Astrocyte (in vitro differentiated cells and primary cell): ENCODE results near the gene CSPG4. TPM values are rescaled to one million over a fixed set of nuclear protein-coding genes. Genes with fewer than 3 reads are reported as not detected.
A peak's percentile ranks its signal among the peaks of the same experiment; 100 is the strongest.

Source experiments
- DNase-seq: peaks from one replicate; pipeline ENCODE4 v3.0.0-alpha.2; 2010; ENCODE audit warnings: low read depth
- FAIRE-seq: peaks from 2 replicates; lab custom pipeline; 2011; peaks lifted over from hg19 to GRCh38; lab: Jason Lieb, UNC
- H2AFZ ChIP-seq: 2 replicates; pipeline ENCODE4 v1.6.0; 2012; ENCODE audit warnings: low read depth, low read length, inconsistent platforms
- H3K27ac ChIP-seq: 2 replicates; pipeline ENCODE4 v1.5.1; 2011; ENCODE audit warnings: low read depth, low read length, inconsistent platforms
- H3K27me3 ChIP-seq: 2 replicates; pipeline ENCODE4 v1.6.0; 2011; ENCODE audit warnings: low read length, inconsistent platforms; ENCODE audit not compliant: insufficient read depth
- H3K36me3 ChIP-seq: 2 replicates; pipeline ENCODE4 v1.5.1; 2011; ENCODE audit warnings: low read length, inconsistent platforms; ENCODE audit not compliant: insufficient read depth
- H3K4me1 ChIP-seq: 2 replicates; pipeline ENCODE4 v1.5.1; 2011; ENCODE audit warnings: low read length, inconsistent platforms; ENCODE audit not compliant: insufficient read depth
- H3K4me2 ChIP-seq: 2 replicates; pipeline ENCODE4 v1.6.0; 2012; ENCODE audit warnings: low read length, inconsistent platforms
- H3K4me3 ChIP-seq: 2 replicates; pipeline ENCODE4 v1.5.1; 2011; ENCODE audit warnings: low read depth, mild to moderate bottlenecking, low read length, inconsistent platforms; ENCODE audit not compliant: insufficient read depth
- H3K79me2 ChIP-seq: 2 replicates; pipeline ENCODE4 v1.6.0; 2012; ENCODE audit warnings: mild to moderate bottlenecking, low read length, inconsistent platforms; ENCODE audit not compliant: insufficient read depth
- H3K9ac ChIP-seq: 2 replicates; pipeline ENCODE4 v1.6.0; 2012; ENCODE audit warnings: mild to moderate bottlenecking, low read length, inconsistent platforms
- H3K9me3 ChIP-seq: 2 replicates; pipeline ENCODE4 v1.5.1; 2012; ENCODE audit warnings: low read depth, mild to moderate bottlenecking, low read length, inconsistent platforms; ENCODE audit not compliant: insufficient read depth
- H4K20me1 ChIP-seq: 2 replicates; pipeline ENCODE4 v1.6.0; 2012; ENCODE audit warnings: low read length, inconsistent platforms; ENCODE audit not compliant: insufficient read depth
- H3K27ac Mint-ChIP-seq: one replicate; pipeline ENCODE4 v1.8.0; 2021; ENCODE audit warnings: mild to moderate bottlenecking, mixed read lengths; ENCODE audit not compliant: unreplicated experiment
- H3K27me3 Mint-ChIP-seq: one replicate; pipeline ENCODE4 v1.8.0; 2021; ENCODE audit warnings: low read depth, mixed read lengths; ENCODE audit not compliant: unreplicated experiment
- H3K36me3 Mint-ChIP-seq: one replicate; pipeline ENCODE4 v1.8.0; 2021; ENCODE audit warnings: low read depth, mixed read lengths; ENCODE audit not compliant: unreplicated experiment
- H3K4me1 Mint-ChIP-seq: one replicate; pipeline ENCODE4 v1.8.0; 2021; ENCODE audit warnings: low read depth, mixed read lengths; ENCODE audit not compliant: unreplicated experiment
- H3K4me3 Mint-ChIP-seq: one replicate; pipeline ENCODE4 v1.8.0; 2021; ENCODE audit warnings: mild to moderate bottlenecking, moderate library complexity, mixed read lengths; ENCODE audit not compliant: unreplicated experiment
- H3K9me3 Mint-ChIP-seq: one replicate; pipeline ENCODE4 v1.8.0; 2021; ENCODE audit warnings: mild to moderate bottlenecking, mixed read lengths; ENCODE audit not compliant: unreplicated experiment
- EZH2 ChIP-seq: IDR thresholded peaks from 2 replicates; pipeline ENCODE4 v1.6.1; 2012; ENCODE audit warnings: mild to moderate bottlenecking, low read length, inconsistent platforms; ENCODE audit not compliant: insufficient read depth
- total RNA-seq: library from RNA; stranded (reverse); gene quantifications from 2 replicates; pipeline ENCODE4 v1.2.1, GENCODE V29; 2021
- TF ChIP-seq, protein P1 (sequence below): IDR thresholded peaks from 2 replicates; pipeline ENCODE4 v1.5.1; 2011; ENCODE audit warnings: low read depth, mild to moderate bottlenecking, inconsistent platforms, low read length, moderate library complexity; ENCODE audit not compliant: insufficient read depth

Gene CSPG4
- total RNA-seq, 1 donor from 2014 or later: 26.9 TPM

DNA sequence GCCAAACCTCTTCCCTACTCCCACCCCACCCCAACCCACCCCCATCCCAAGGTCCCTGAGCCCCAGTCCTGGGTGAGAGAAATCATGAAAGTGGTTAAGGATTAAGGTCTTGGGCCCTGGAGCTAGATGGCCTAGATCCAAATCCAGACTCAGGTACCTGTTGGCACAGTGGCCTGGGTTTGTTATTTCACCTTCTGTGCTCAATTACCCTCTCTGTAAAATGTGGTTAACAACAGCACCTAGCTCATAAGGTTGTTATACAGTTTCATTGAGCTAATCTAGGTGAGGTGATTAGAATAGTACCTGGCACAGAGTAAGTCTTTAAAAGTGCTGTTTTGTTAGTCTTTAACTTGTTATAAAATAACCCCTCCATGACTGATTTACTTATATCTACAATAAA lies 80.7 kb downstream of the CSPG4 start:
- Histone ChIP-seq H3K27ac (no peak overlapping the region), H3K4me3 (no peak overlapping the region), H3K36me3 (no peaks in the 10 kb centered on the region), H3K27me3 (no peaks in the 10 kb centered on the region), H3K79me2 (peaks cover 10% of the 10 kb centered on the region), H3K9ac (no peak overlapping the region), H3K4me1 (no peaks in the 10 kb centered on the region), H2AFZ (no peak overlapping the region), H4K20me1 (no peaks in the 10 kb centered on the region), H3K9me3 (no peaks in the 10 kb centered on the region), H3K4me2 (no peak overlapping the region)
- no peak for DNase-seq
- no peak for FAIRE-seq
- no peak for TF ChIP-seq EZH2
- TF ChIP-seq, protein P1, sequence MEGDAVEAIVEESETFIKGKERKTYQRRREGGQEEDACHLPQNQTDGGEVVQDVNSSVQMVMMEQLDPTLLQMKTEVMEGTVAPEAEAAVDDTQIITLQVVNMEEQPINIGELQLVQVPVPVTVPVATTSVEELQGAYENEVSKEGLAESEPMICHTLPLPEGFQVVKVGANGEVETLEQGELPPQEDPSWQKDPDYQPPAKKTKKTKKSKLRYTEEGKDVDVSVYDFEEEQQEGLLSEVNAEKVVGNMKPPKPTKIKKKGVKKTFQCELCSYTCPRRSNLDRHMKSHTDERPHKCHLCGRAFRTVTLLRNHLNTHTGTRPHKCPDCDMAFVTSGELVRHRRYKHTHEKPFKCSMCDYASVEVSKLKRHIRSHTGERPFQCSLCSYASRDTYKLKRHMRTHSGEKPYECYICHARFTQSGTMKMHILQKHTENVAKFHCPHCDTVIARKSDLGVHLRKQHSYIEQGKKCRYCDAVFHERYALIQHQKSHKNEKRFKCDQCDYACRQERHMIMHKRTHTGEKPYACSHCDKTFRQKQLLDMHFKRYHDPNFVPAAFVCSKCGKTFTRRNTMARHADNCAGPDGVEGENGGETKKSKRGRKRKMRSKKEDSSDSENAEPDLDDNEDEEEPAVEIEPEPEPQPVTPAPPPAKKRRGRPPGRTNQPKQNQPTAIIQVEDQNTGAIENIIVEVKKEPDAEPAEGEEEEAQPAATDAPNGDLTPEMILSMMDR: no peak
- H3K9me3 Mint-ChIP-seq: no peaks in the 10 kb centered on the region
- H3K4me3 Mint-ChIP-seq: no peak overlapping the region
- peaks cover 5% of the 10 kb centered on the region for H3K4me1 Mint-ChIP-seq
- no peaks in the 10 kb centered on the region for H3K36me3 Mint-ChIP-seq
- no peaks in the 10 kb centered on the region for H3K27me3 Mint-ChIP-seq
- H3K27ac Mint-ChIP-seq: no peak overlapping the region

DNA sequence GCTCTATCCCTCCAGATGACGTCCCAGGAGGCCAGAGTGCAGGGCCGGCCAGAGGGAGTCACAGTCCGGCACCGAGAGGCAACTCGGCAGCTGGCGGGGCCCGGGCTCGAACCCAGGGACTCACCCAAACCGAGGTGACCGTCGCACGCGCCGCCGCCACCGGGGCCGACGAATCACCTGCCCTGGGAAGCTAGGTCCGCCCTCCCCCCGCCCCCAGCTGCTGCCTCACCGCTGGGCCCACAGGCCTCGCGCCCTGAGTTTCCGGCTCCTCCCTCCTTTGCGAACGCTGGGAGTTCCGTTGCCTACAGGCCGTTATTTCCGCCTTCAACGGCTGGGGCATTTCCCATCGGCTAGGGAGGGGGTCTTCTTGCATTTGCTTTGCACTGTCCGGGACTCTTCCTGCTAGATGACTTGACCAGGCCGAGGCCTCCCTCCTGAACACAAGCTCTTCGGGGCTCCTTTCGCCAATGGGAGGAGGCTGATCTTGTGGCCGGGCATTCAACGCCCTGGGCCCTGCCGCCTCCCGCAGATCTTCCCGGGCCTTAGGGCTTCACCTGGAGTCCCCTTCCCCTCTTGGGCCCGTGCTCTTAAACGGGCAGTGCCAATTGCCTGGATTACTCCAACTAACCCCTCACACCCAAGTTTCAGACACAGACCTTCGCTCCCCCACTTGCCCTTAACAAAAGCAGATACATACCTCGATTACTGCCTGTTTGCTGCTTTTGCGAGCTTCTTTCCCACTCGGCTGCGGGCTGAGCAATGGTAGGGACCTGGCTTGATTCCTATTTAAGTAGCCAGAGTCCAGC lies 86.9 kb downstream of the CSPG4 start, which contains the start of gene SNUPN:
SNUPN (minus strand) TSS at position 184 of the 806 bp plus-strand sequence. CDS start 4,674 bp downstream, outside the sequence.
- peak within 1 kb of the TSS; percentile 84 for H3K4me3 Mint-ChIP-seq
- FAIRE-seq: no peak

More for the DNA sequence above, 86.9 kb downstream of the CSPG4 start, which contains the start of gene SNUPN:
- H2AFZ ChIP-seq: peak within 1 kb of the TSS; percentile 93
- H3K36me3 ChIP-seq: peaks cover 3% of the 10 kb centered on the region
- Mint-ChIP-seq H3K27ac (peak within 1 kb of the TSS; percentile 88), H3K27me3 (no peaks in the 10 kb centered on the region), H3K36me3 (no peaks in the 10 kb centered on the region), H3K9me3 (no peaks in the 10 kb centered on the region), H3K4me1 (peaks cover 15% of the 10 kb centered on the region)
- H3K79me2 ChIP-seq: no peaks in the 10 kb centered on the region
- no peaks in the 10 kb centered on the region for H3K9me3 ChIP-seq
- no peak for TF ChIP-seq EZH2
- TF ChIP-seq, protein P1: no peak
- DNase-seq: peak; percentile 80
- H3K27ac ChIP-seq: peak within 1 kb of the TSS; percentile 89
- peak within 1 kb of the TSS; percentile 93 for H3K4me3 ChIP-seq
- H4K20me1 ChIP-seq: no peaks in the 10 kb centered on the region
- peak within 1 kb of the TSS; percentile 93 for H3K9ac ChIP-seq
- no peaks in the 10 kb centered on the region for H3K27me3 ChIP-seq
- H3K4me2 ChIP-seq: peak within 1 kb of the TSS; percentile 98
- peaks cover 13% of the 10 kb centered on the region for H3K4me1 ChIP-seq

Other genes starting within 250 kb of the CSPG4 start
- gene PTPN9, start 133.5 kb downstream of the CSPG4 start, total RNA-seq: 34.7 and 37.5 TPM in 2 replicates
- 15.9 and 17.0 TPM in 2 replicates for gene SNUPN, start 87.1 kb downstream of the CSPG4 start, total RNA-seq
- gene IMP3, start 72.6 kb downstream of the CSPG4 start, total RNA-seq: 43.9 and 48.4 TPM in 2 replicates
- gene SNX33, start 64.9 kb downstream of the CSPG4 start, total RNA-seq: 22.3 and 25.6 TPM in 2 replicates
- gene UBE2Q2, start 130.6 kb upstream of the CSPG4 start, total RNA-seq: 44.2 and 47.7 TPM in 2 replicates
- gene FBXO22, start 191.0 kb upstream of the CSPG4 start, total RNA-seq: 69.1 and 76.5 TPM in 2 replicates